Hepatocyte (in vitro differentiated cells): ENCODE results near the gene RIT2. TPM values are rescaled to one million over a fixed set of nuclear protein-coding genes. Genes with fewer than 3 reads are reported as not detected.
"Not testable (repeated sequence)": the region's sequence is repeated elsewhere in the genome, so short reads cannot be mapped to it uniquely, and the experiment has no call there.

ENCODE experiments used
- DNase-seq: peaks from one replicate; pipeline ENCODE4 v3.0.0-alpha.2; 2016; ENCODE audit warnings: low spot score
- H2AFZ ChIP-seq: fragments of 200-600 bp; sonication (generic); 2 replicates; pipeline ENCODE4 v1.6.0; 2016; ENCODE audit warnings: antibody characterized with exemption, mild to moderate bottlenecking
- H3K27ac ChIP-seq: fragments of 200-600 bp; sonication (generic); 2 replicates; pipeline ENCODE4 v1.5.1; 2016; ENCODE audit warnings: mild to moderate bottlenecking
- H3K27me3 ChIP-seq: fragments of 200-600 bp; sonication (generic); 2 replicates; pipeline ENCODE4 v1.6.1; 2016
- H3K36me3 ChIP-seq: fragments of 200-600 bp; sonication (generic); replicated peaks from 2 replicates; pipeline ENCODE4 v1.5.1; 2016; ENCODE audit warnings: low read depth; ENCODE audit not compliant: insufficient read depth
- H3K4me1 ChIP-seq: fragments of 200-600 bp; sonication (generic); 2 replicates; pipeline ENCODE4 v1.5.1; 2016; ENCODE audit warnings: mild to moderate bottlenecking, moderate library complexity; ENCODE audit not compliant: insufficient read depth
- H3K4me2 ChIP-seq: fragments of 200-600 bp; sonication (generic); 2 replicates; pipeline ENCODE4 v1.6.0; 2016
- H3K4me3 ChIP-seq: fragments of 200-600 bp; sonication (generic); 2 replicates; pipeline ENCODE4 v1.5.1; 2016; ENCODE audit warnings: mild to moderate bottlenecking
- H3K79me2 ChIP-seq: fragments of 200-600 bp; sonication (generic); 2 replicates; pipeline ENCODE4 v1.6.0; 2017; ENCODE audit warnings: mild to moderate bottlenecking
- H3K9me2 ChIP-seq: fragments of 200-600 bp; sonication (generic); replicated peaks from 2 replicates; pipeline ENCODE4 v1.6.0; 2017; ENCODE audit warnings: mild to moderate bottlenecking; ENCODE audit not compliant: insufficient read depth
- H3K9me3 ChIP-seq: fragments of 200-600 bp; sonication (generic); 2 replicates; pipeline ENCODE4 v1.5.1; 2016; ENCODE audit warnings: low read depth, mild to moderate bottlenecking
- H4K20me1 ChIP-seq: fragments of 200-600 bp; sonication (generic); 2 replicates; pipeline ENCODE4 v1.6.0; 2016; ENCODE audit warnings: mild to moderate bottlenecking; ENCODE audit not compliant: insufficient read depth, poor library complexity, severe bottlenecking
- CTCF ChIP-seq: fragments of 200-600 bp; sonication (generic); IDR thresholded peaks from 2 replicates; pipeline ENCODE4 v1.5.1; 2016; ENCODE audit warnings: antibody characterized with exemption, mild to moderate bottlenecking; ENCODE audit not compliant: poor library complexity
- EZH2 ChIP-seq: fragments of 200-600 bp; sonication (generic); IDR thresholded peaks from 2 replicates; pipeline ENCODE4 v1.6.1; 2016; ENCODE audit warnings: antibody characterized with exemption, mild to moderate bottlenecking, borderline replicate concordance
- EZH2phosphoT487 ChIP-seq: fragments of 200-600 bp; sonication (generic); IDR thresholded peaks from one replicate; pipeline ENCODE4 v1.6.1; 2018; ENCODE audit warnings: antibody characterized with exemption, mild to moderate bottlenecking, low read depth, moderate library complexity; ENCODE audit not compliant: unreplicated experiment, severe bottlenecking
- WGBS: methylation state at CpG from one replicate; pipeline ENCODE4 v1.1.6; 2016; ENCODE audit warnings: low lambda C conversion rate; ENCODE audit errors: missing lambda C conversion rate; 5-methylcytosine and 5-hydroxymethylcytosine counted together
- polyA plus RNA-seq: library from polyadenylated mRNA; unstranded; fragments of >200 nt; fragmentation: Nextera tagmentation; extraction: Ambion mirVana; gene quantifications from 2 replicates; pipeline ENCODE4 v1.2.1, GENCODE V29; 2016
- total RNA-seq: library from RNA; depleted of rRNA; stranded (reverse); fragments of >200 nt; gene quantifications from 2 replicates; pipeline ENCODE4 v1.2.3, GENCODE V29; 2014

RIT2 gene
- total and polyA plus RNA-seq, 2 experiments from 2014 or later: not detected

- H3K36me3 ChIP-seq: no peaks in the 10 kb centered on the region
- TF ChIP-seq EZH2 (no peak), CTCF (no peak), EZH2phosphoT487 (no peak)
- no peak for DNase-seq
- H3K27me3 ChIP-seq: no peaks in the 10 kb centered on the region
- H3K9me2 ChIP-seq: no peaks in the 10 kb centered on the region
- no peak overlapping the region for H3K4me2 ChIP-seq
- no peaks in the 10 kb centered on the region for H3K9me3 ChIP-seq
- no peaks in the 10 kb centered on the region for H4K20me1 ChIP-seq
- H3K4me1 ChIP-seq: peaks cover 5% of the 10 kb centered on the region
- no peak overlapping the region for H2AFZ ChIP-seq
- no peaks in the 10 kb centered on the region for H3K79me2 ChIP-seq
- H3K4me3 ChIP-seq: no peak overlapping the region
- no peak overlapping the region for H3K27ac ChIP-seq
Measured at GRCh38 chr18:42742474-42742873, 373.0 kb downstream of the RIT2 start.

GRCh38 chr18:42741805-42742347 lies 373.6 kb downstream of the RIT2 start:
- H2AFZ ChIP-seq, H3K4me1 ChIP-seq, H3K9me2 ChIP-seq, H3K36me3 ChIP-seq, H3K79me2 ChIP-seq, H3K27ac ChIP-seq, H3K9me3 ChIP-seq, H3K4me2 ChIP-seq, H3K27me3 ChIP-seq, H4K20me1 ChIP-seq, DNase-seq, H3K4me3 ChIP-seq: not testable (repeated sequence)
- 81% methylated on average over 12 of the region's 12 CpGs for WGBS

GRCh38 chr18:42741299-42741698 lies 374.2 kb downstream of the RIT2 start:
- not testable (repeated sequence) for H3K4me3 ChIP-seq

GRCh38 chr18:42736074-42736473 lies 379.4 kb downstream of the RIT2 start:
- Histone ChIP-seq H3K4me3 (no peak overlapping the region), H2AFZ (no peak overlapping the region), H3K9me2 (no peaks in the 10 kb centered on the region), H3K4me2 (no peak overlapping the region), H4K20me1 (no peaks in the 10 kb centered on the region), H3K9me3 (no peaks in the 10 kb centered on the region), H3K79me2 (no peaks in the 10 kb centered on the region), H3K4me1 (no peaks in the 10 kb centered on the region), H3K27ac (no peak overlapping the region), H3K27me3 (no peaks in the 10 kb centered on the region), H3K36me3 (no peaks in the 10 kb centered on the region)
- TF ChIP-seq EZH2phosphoT487 (no peak), CTCF (no peak), EZH2 (no peak)
- DNase-seq: no peak
- WGBS: 86% methylated on average over 1 of the region's 1 CpG

More at GRCh38 chr18:42741299-42741698, 374.2 kb downstream of the RIT2 start:
- not testable (repeated sequence) for H3K4me2 ChIP-seq, H2AFZ ChIP-seq, H3K4me1 ChIP-seq, DNase-seq, H3K36me3 ChIP-seq, H3K9me2 ChIP-seq, H3K27me3 ChIP-seq, H3K79me2 ChIP-seq, H3K27ac ChIP-seq, H3K9me3 ChIP-seq, H4K20me1 ChIP-seq
- WGBS: 51% methylated on average over 2 of the region's 2 CpGs

GRCh38 chr18:42734520-42734919 lies 381.0 kb downstream of the RIT2 start:
- H3K4me3 ChIP-seq: no peak overlapping the region
- no peaks in the 10 kb centered on the region for H3K9me2 ChIP-seq
- no peak overlapping the region for H2AFZ ChIP-seq
- TF ChIP-seq CTCF: no peak
- TF ChIP-seq EZH2phosphoT487: no peak
- TF ChIP-seq EZH2: no peak
- H3K4me2 ChIP-seq: no peak overlapping the region
- H4K20me1 ChIP-seq: no peaks in the 10 kb centered on the region
- no peak for DNase-seq
- no peaks in the 10 kb centered on the region for H3K4me1 ChIP-seq
- H3K36me3 ChIP-seq: no peaks in the 10 kb centered on the region
- 99% methylated on average over 3 of the region's 3 CpGs for WGBS
- H3K79me2 ChIP-seq: no peaks in the 10 kb centered on the region
- no peak overlapping the region for H3K27ac ChIP-seq
- H3K9me3 ChIP-seq: no peaks in the 10 kb centered on the region
- no peaks in the 10 kb centered on the region for H3K27me3 ChIP-seq
